HG02852 (cell line): ENCODE data around the gene MYOC.
A peak's percentile ranks its signal among the peaks of the same experiment; 100 is the strongest.
"Not testable (repeated sequence)": the region's sequence is repeated elsewhere in the genome, so short reads cannot be mapped to it uniquely, and the experiment has no call there.

Source experiments
- ATAC-seq: cut with Tn5 transposase; IDR thresholded peaks from one replicate; pipeline ENCODE4 v1.9.1; 2021; ENCODE audit warnings: mild to moderate bottlenecking, moderate library complexity; ENCODE audit not compliant: unreplicated experiment

The MYOC gene

DNA sequence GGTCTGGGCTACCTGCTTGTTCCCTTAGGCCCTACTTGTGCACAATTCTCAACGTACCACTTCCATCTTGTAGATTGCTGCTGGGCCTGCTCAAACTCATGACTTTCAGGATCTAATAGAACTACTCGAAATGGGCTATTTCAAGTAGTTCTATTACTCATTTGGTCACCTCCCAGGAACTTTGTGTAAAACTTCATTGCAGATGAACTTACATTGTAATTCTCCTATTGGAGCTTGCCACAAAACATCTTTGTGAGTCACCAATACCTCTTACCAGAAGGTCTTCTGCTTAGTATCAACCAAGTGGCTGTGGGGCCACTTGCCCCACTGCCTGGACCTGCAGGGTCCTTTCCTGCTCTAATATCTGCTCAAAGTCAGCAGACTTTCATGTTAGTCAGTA, 41.2 kb downstream of the MYOC start:
- ATAC-seq, result no peak

DNA sequence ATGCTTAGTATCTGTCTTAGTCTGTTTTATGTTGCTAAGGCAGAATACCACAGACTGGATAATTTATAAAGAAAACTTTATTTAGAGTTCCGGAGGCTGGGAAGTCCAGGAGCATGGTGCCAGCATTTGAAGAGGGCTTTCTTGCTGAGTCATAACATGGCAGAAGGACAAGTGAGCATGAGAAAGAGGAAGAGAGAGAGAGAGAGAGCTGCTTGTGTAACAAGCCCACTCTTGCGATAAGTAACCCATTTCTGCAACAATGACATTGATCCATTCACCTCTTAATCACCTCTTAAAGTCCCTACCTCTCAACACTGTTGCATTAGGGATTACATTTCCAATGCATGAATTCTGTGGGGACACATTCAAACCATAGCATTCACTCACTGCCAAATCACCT, 42.1 kb downstream of the MYOC start:
- peak; percentile 46 for ATAC-seq

DNA sequence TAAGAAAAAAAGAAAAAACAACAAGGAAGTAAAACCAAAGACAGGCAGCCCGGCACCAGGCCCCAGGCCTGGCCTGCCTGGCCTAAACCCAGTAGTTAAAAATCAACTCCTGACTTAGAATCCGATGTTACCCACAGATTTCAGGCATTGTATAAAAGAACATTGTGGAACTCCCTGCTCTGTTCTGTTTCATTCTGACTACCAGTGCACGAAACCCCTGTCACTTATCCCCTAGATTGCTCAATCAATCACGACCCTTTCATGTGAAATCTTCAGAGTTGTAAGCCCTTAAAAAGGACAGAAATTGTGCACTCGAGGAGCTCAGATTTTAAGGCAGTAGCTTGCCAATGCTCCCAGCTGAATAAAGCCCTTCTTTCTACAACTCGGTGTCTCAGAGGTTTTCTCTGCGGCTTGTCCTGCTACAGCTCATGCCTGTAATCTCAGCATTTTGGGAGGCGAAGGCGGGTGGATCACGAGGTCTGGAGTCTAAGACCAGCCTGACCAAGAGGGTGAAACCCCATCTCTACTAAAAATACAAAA, 46.0 kb downstream of the MYOC start:
- ATAC-seq, result no peak

DNA sequence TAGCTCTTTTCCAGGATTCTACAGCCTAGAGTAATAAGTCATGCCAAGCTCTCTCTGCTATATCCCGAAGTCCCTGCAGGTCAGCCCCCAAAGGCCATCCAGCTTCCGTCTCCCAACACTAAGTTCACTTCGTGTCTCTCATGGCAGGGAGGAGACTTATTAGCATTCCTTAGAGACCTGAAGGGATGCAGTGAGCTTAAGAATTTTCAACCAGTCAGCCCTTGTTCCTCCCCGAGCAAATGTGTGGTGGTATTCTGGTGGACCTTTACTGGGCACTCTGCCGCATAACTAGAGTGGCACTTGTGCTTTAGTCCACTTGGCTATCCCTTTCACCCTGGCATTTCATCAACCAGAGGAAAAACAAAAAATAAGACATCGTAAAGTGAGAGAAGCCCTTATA, 49.4 kb downstream of the MYOC start:
- ATAC-seq, result not testable (repeated sequence)

DNA sequence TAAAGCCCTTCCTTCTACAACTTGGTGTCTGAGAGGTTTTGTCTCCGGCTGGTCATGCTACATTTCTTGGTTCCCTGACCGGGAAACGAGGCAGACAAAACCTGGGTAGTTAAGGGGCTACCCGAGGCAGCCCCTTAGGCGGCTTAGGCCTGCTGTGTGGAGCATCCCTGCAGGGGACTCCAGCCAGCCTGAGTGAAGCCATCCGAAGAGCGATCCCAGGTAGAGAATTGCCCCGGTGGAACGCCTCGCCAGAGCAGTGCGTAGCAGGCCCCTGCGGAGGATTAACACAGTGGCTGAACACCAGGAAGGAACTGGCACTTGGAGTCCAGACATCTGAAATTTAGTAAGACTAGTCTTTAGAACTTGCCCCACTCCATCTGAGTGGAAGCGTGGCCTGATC, 51.6 kb downstream of the MYOC start:
- ATAC-seq, result no peak

DNA sequence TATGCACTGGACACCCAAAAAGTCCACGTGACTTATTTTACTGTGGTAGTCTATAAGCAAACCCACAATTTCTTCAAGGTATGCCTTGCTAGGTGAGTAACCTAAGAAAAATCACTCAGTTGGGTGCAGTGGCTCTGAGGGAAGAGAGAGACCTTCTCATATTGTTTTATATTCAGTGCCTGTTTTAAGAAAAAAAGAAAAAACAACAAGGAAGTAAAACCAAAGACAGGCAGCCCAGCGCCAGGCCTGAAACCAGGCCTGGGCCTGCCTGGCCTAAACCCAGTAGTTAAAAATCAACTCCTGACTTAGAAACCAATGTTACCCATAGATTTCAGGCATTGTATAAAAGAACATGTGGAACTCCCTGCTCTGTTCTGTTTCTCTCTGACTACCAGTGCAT, 52.2 kb downstream of the MYOC start:
- ATAC-seq, result not testable (repeated sequence)

DNA sequence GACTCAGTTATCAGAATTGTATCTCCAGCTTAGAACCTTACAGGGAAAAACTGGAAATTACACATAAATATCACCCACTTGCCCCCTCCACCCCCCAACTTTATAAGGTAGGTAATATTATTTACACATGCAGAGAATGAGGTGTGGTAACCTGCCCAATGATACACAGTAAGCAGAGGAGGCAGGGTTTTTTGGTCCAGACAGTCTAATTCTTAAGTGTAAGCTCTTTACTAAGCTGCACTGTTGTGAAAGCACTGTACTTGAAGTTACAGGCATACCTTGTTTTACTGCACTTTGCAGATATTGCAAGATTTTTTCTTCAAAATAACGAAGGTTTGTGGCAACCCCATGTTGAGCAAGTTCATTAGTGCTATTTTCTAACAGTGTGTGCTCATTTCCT, 55.3 kb downstream of the MYOC start:
- ATAC-seq, result no peak

DNA sequence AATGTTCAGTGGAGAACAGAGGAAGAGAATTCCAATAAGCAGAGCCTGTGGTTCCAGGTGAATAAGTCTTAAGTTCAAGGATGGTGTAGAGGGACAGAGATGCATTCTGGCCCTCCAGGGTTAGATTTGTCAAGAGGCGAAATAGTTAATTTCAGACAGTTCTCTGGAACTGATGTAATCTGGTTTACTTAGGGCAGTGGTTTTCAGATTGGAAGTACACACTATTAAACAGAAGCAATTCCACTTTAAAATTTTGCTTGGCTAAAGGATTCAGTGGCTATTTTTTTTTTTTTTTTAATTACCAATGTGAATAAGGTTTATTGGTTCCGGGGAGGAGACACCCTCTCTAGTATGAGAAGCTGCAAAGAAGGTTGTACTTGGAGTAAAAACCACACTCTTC, 55.8 kb downstream of the MYOC start:
- no peak for ATAC-seq

DNA sequence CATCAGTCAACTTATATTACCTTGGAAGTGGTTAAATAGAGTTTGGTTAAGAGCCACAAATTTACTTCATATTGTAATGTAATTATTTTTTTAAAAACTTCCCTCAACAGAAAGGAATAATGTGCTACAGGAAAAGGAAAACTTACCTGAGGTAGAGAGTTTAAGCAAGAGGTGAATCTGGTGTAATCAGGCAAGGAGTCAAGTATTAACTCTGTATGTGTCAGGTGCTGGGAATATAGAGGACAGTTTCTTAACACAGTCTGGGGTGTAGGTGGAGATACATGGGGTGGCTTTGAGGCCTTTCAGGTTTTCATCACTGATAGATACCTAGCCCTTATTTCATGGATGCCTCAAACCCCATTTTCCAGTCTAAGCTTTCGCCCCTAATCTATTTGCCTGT, 56.4 kb downstream of the MYOC start:
- no peak for ATAC-seq

DNA sequence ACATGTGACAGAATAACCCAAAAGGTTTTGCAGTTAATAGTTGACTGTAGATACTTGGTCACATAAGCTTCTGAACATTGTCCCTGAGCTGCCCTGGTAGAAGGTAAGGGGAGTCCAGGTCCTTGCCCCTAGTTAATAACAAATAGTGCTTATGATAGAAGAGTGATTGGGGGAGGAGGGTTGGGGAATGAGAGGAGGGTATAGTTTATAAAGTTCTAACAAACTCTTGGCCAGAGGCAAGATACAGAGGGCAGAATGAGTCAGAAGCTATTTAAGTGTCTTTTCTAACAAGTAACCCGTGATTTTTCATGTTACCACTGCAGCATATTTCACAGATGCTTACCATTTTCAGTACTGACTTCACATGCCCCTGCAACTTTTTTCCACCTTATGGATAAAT, 57.2 kb downstream of the MYOC start:
- no peak for ATAC-seq

DNA sequence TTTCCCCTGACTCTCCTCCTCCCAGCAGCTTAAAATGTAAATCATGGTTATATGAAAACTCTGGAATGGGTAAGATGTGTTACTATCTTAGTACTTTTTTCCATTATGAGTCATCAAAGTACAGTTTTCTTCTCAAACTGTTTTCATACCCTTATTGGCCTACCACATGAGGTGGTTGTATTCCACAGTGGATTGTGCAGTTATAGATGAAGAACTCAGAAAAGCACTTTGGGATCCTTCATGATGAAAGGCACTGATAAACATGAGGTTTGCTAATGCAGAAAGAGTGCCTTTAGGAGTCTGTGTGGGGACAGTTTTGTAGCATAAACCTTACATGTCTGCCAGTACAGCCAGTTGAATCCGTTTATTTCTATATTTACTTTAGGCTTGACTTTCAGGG, 62.5 kb downstream of the MYOC start:
- ATAC-seq, result no peak

DNA sequence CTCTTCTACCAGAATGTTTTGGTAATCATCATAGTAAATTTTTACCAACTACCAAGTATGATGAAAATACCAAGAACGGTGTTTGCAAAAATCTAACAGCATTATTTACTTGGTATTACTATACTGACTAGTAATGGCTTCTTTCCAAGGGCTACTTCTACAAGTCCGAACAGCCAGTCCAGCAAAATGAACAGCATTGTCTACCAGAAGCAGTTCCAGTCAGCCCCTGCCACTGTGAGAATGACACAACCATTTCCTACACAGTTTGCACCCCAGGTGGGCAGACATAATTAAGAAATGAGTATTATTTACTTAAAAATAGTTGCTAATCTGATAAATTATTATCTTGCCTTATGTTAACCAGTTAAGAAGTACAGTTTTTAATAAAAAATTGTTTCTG, 64.3 kb downstream of the MYOC start:
- ATAC-seq, result no peak

DNA sequence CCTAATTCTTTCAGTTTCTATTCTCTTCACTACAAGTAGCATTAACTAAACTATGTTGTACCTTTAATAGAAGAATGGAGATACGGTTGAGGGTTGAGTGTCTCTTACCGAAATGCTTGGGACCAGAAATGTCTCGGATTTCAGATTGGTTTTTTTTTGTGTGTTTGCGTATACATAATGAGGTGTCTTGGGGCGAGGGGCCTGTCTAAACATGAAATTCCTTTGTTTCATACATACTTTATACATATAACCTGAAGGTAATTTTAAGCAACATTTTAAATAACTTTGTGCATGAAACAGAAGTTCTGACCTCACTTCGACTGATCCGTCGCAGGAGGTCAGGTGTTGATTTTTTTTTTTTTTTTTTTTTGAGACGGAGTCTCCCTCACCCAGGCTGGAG, 66.8 kb downstream of the MYOC start:
- ATAC-seq, result no peak
